Stimulated activated CD4-positive, alpha-beta T cell treated with anti-CD3 and anti-CD28 coated beads, Interleukin-4, amount 100 ng/mL, for 48 hours (primary cell): Measurements from ENCODE around the gene NRG2.

Source experiments
- DNase-seq, 2 donors: peaks; one replicate each; pipeline ENCODE4 v3.0.0-alpha.2; 2020; ENCODE audit warnings: low read depth in 2 of 2

Gene NRG2

GRCh38 chr5:139861021-139861888 is 181.8 kb downstream of the NRG2 start:
- no peak for DNase-seq

- DNase-seq = no peak
These were observed 184.1 kb downstream of the NRG2 start for GRCh38 chr5:139859013-139859412.

- no peak for DNase-seq
These were observed 186.4 kb downstream of the NRG2 start for GRCh38 chr5:139856714-139857113.

GRCh38 chr5:139855946-139856540 is 187.1 kb downstream of the NRG2 start:
- DNase-seq = no peak

GRCh38 chr5:139855451-139855850 is 187.6 kb downstream of the NRG2 start:
- no peak for DNase-seq

GRCh38 chr5:139854953-139855352 is 188.1 kb downstream of the NRG2 start:
- DNase-seq = no peak

- DNase-seq = no peak
These were observed 189.0 kb downstream of the NRG2 start for GRCh38 chr5:139854029-139854605.

- no peak for DNase-seq
These were observed 190.4 kb downstream of the NRG2 start for GRCh38 chr5:139852696-139853095.

- DNase-seq = no peak
These were observed 191.5 kb downstream of the NRG2 start for GRCh38 chr5:139851558-139851957.

GRCh38 chr5:139850423-139851016 is 192.6 kb downstream of the NRG2 start:
- DNase-seq = no peak

GRCh38 chr5:139849942-139850341 is 193.2 kb downstream of the NRG2 start:
- DNase-seq = no peak

- DNase-seq = no peak
These were observed 193.6 kb downstream of the NRG2 start for GRCh38 chr5:139849501-139849900.

GRCh38 chr5:139848508-139849100 is 194.5 kb downstream of the NRG2 start:
- DNase-seq = peak in 1 of 2 donors; percentile 7

GRCh38 chr5:139847790-139848507 is 195.2 kb downstream of the NRG2 start:
- peak; percentile 58 to 62 for DNase-seq

- DNase-seq = no peak
These were observed 196.0 kb downstream of the NRG2 start for GRCh38 chr5:139847091-139847490.

GRCh38 chr5:139845846-139846681 is 197.0 kb downstream of the NRG2 start:
- no peak for DNase-seq

- DNase-seq = peak; percentile 68
These were observed 198.5 kb downstream of the NRG2 start for GRCh38 chr5:139844472-139845145.

GRCh38 chr5:139843991-139844390 is 199.1 kb downstream of the NRG2 start:
- DNase-seq = no peak

GRCh38 chr5:139842321-139842720 is 200.8 kb downstream of the NRG2 start:
- no peak for DNase-seq

- DNase-seq = no peak
These were observed 201.6 kb downstream of the NRG2 start for GRCh38 chr5:139841549-139841948.
